Thyroid gland (tissue), 4 donors: ENCODE measurements around the gene CDH22. TPM values are rescaled to one million over a fixed set of nuclear protein-coding genes. Genes with fewer than 3 reads are reported as not detected.

ENCODE experiments used
- DNase-seq, 2 donors: peaks; one replicate each; pipeline ENCODE4 v3.0.0-alpha.2; 2019
- H3K27ac ChIP-seq, 3 donors: fragments of 200-600 bp; sonication (generic); 1 replicate in 2 of 3; 2 replicates in 1 of 3; pipeline ENCODE4 v1.5.1; 2016 to 2019; ENCODE audit warnings: mild to moderate bottlenecking in 1 of 3, moderate library complexity in 1 of 3
- H3K27me3 ChIP-seq: fragments of 200-600 bp; sonication (generic); one replicate; pipeline ENCODE4 v1.5.1; 2019
- H3K36me3 ChIP-seq, 2 donors: fragments of 200-600 bp; sonication (generic); one replicate each; pipeline ENCODE4 v1.5.1; 2016 to 2019
- H3K4me1 ChIP-seq, 2 donors: fragments of 200-600 bp; sonication (generic); one replicate each; pipeline ENCODE4 v1.5.1; 2017 to 2019
- H3K4me3 ChIP-seq, 3 donors: fragments of 200-600 bp; sonication (generic); replicated peaks in 1 of 3; 1 replicate in 2 of 3; 2 replicates in 1 of 3; pipeline ENCODE4 v1.5.1; 2016; ENCODE audit warnings: mild to moderate bottlenecking in 1 of 3
- H3K9me3 ChIP-seq: fragments of 200-600 bp; sonication (generic); one replicate; pipeline ENCODE4 v1.5.1; 2017
- CTCF ChIP-seq, 6 experiments: fragments of 200-600 bp in 3 of 6; fragments of 450-650 bp in 3 of 6; sonication (generic) in 3 of 6; IDR thresholded peaks; one replicate each; pipeline ENCODE4 v1.5.1; 2016 to 2019; ENCODE audit warnings: antibody characterized with exemption in 6 of 6, mild to moderate bottlenecking in 2 of 6, inconsistent platforms in 1 of 6, moderate library complexity in 1 of 6
- POLR2A ChIP-seq, 2 donors: fragments of 450-650 bp; IDR thresholded peaks; one replicate each; pipeline ENCODE4 v1.6.1; 2017; ENCODE audit warnings: antibody characterized with exemption in 2 of 2, mild to moderate bottlenecking in 2 of 2, moderate library complexity in 1 of 2
- WGBS, 2 donors: methylation state at CpG; one replicate each; pipeline ENCODE4 v1.1.5; 2017; 5-methylcytosine and 5-hydroxymethylcytosine counted together
- intact Hi-C: fragments of 100-400 bp; cut with DNase I; formaldehyde crosslinking; loops from one replicate; pipeline ENCODE4 v1.15.1; 2023
- total RNA-seq, 4 donors: library from RNA; depleted of rRNA; stranded (reverse); fragments of >200 nt; gene quantifications; one replicate each; pipeline ENCODE4 v1.2.3, GENCODE V29; 2016

The CDH22 gene
- total RNA-seq, 4 donors from 2014 or later: 0.38 to 3.0 (median 1.2) TPM

DNA sequence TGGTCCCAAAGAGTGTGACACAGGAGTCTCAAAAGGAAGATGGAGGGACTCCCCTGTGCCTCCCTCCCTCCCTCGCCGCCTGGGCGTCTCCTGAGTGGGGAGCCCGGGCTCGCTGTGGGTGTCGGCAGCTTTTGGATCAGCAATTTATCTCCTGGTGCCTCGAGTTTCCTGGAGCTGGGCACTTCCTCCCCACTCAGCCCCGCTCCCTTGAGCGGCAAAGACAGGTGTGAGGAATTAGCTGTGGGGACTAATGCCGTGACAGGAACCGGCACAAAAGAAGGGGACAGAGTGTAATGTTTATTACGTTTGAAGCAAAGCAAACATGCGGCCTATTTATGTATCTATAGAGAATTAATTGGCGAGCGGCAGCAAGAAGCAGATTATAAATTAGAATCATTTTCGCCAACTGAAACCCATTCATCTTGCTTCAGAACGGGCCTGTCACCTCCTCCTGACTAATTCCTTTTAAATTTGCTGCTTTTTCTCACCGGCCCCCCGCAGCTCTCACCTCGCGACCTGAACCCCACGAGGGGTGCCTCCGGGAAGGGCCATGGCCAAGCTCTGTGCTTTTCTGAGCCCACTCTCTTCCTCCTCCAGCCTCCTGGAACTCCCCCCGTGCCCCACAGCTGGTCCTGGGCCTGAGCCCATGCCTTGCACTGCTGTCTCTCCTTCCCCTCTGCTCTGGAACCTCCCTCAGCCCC, 8.8 kb upstream of the CDH22 start:
- Histone ChIP-seq H3K27ac (no peak overlapping the region), H3K27me3 (peaks cover 17% of the 10 kb centered on the region), H3K4me1 (peaks cover 6 to 8% of the 10 kb centered on the region in 2 donors), H3K4me3 (no peak overlapping the region), H3K9me3 (no peaks in the 10 kb centered on the region), H3K36me3 (no peaks in the 10 kb centered on the region)
- DNase-seq: no peak
- intact Hi-C loops: no loop called here
- WGBS, 2 donors: 49 to 54% methylated on average over 24 of the region's 24 CpGs
- TF ChIP-seq CTCF (IDR thresholded peaks at IDR 0.05) (no peak), POLR2A (IDR thresholded peaks at IDR 0.05) (no peak)

DNA sequence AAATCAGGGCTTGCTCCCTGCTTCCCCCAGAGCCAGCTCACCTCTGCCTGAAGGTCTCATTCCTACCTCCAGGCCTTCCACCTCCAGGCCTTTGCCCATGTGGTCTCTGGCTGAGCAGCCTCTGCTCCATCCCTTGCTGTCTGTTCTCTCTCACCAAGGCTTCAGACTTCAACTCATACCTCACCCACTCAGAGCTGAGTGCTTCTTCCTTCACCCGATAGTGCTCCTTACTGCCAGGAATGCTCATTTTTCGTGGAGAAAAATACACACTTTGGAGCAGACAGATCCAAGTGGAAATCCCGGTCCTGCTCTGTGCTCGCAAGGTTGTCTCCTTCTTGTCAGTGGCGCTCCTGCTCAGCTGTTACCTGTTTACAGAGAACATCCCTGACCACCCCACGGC, 7.0 kb upstream of the CDH22 start:
- WGBS, 2 donors: 64% methylated on average over 6 of the region's 6 CpGs
- Histone ChIP-seq H3K27me3 (peaks cover 17% of the 10 kb centered on the region), H3K4me1 (peaks cover 8 to 10% of the 10 kb centered on the region in 2 donors), H3K9me3 (no peaks in the 10 kb centered on the region), H3K36me3 (no peaks in the 10 kb centered on the region), H3K4me3 (no peak overlapping the region), H3K27ac (no peak overlapping the region)
- intact Hi-C loops: no loop called here
- TF ChIP-seq POLR2A (IDR thresholded peaks at IDR 0.05): no peak
- no peak for TF ChIP-seq CTCF (IDR thresholded peaks at IDR 0.05)
- no peak for DNase-seq

- no peaks in the 10 kb centered on the region for H3K9me3 ChIP-seq
- TF ChIP-seq CTCF (IDR thresholded peaks at IDR 0.05): no peak
- TF ChIP-seq POLR2A (IDR thresholded peaks at IDR 0.05): no peak
- peak overlapping the region in 1 of 3 donors; percentile 26 for H3K4me3 ChIP-seq
- intact Hi-C loops: no loop called here
- WGBS, 2 donors: 50 to 51% methylated on average over 15 to 16 of the region's 16 CpGs
- no peaks in the 10 kb centered on the region for H3K36me3 ChIP-seq
- H3K4me1 ChIP-seq: peaks cover 8 to 15% of the 10 kb centered on the region in 2 donors
- H3K27ac ChIP-seq: no peak overlapping the region
- no peak for DNase-seq
- H3K27me3 ChIP-seq: peaks cover 17% of the 10 kb centered on the region
Observed at GRCh38 chr20:46312945-46313861, 4.9 kb upstream of the CDH22 start.

GRCh38 chr20:46312075-46312944, 4.0 kb upstream of the CDH22 start:
- H3K27ac ChIP-seq: no peak overlapping the region
- TF ChIP-seq POLR2A (IDR thresholded peaks at IDR 0.05) (no peak), CTCF (IDR thresholded peaks at IDR 0.05) (peak in 1 of 6 experiments; percentile 14)
- no peaks in the 10 kb centered on the region for H3K36me3 ChIP-seq
- intact Hi-C loops: no loop called here
- peak in 1 of 2 donors; percentile 20 for DNase-seq
- peak overlapping the region in 1 of 3 donors; percentile 26 for H3K4me3 ChIP-seq
- H3K4me1 ChIP-seq: peaks cover 12 to 23% of the 10 kb centered on the region in 2 donors
- peaks cover 23% of the 10 kb centered on the region for H3K27me3 ChIP-seq
- H3K9me3 ChIP-seq: no peaks in the 10 kb centered on the region
- WGBS, 2 donors: 1 to 4% methylated on average over 16 to 25 of the region's 47 CpGs
